ENCODE measurements around the gene GRIK1.

Gene GRIK1

GRCh38 chr21:29557931-29558725 lies 381.7 kb downstream of the GRIK1 start:
- no peak for FAIRE-seq
- no peak for DNase-seq (ENCODE audit: insufficient read length, low spot score)

DNA sequence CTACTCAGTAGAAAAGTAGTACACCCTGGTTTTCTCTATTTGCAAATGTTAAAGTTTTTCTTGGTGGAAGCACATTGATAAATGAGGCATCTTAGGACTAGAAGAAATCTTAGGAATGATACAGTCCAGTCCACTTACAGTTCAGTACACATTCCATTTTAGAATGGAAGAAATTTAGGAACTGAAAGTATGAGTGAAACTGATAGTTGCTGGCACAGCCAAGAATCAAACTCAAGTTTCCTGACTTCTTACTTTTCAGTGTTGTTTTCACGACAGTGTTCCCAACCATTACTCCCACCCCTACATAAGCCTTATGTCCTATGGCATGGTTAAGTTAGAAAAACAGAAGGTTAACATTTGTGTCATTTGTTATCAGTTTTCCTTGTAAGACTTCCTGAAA lies 382.6 kb downstream of the GRIK1 start:
- FAIRE-seq: no peak
- DNase-seq (ENCODE audit: insufficient read length, low spot score): no peak

GRCh38 chr21:29555601-29556000 lies 384.2 kb downstream of the GRIK1 start:
- FAIRE-seq (no peak), DNase-seq (ENCODE audit: insufficient read length, low spot score) (no peak)

GRCh38 chr21:29550205-29550604 lies 389.6 kb downstream of the GRIK1 start:
- DNase-seq (ENCODE audit: insufficient read length, low spot score) (no peak), FAIRE-seq (no peak)

- no peak for FAIRE-seq
- DNase-seq (ENCODE audit: insufficient read length, low spot score): no peak
These were observed 390.2 kb downstream of the GRIK1 start for GRCh38 chr21:29549614-29550013.

DNA sequence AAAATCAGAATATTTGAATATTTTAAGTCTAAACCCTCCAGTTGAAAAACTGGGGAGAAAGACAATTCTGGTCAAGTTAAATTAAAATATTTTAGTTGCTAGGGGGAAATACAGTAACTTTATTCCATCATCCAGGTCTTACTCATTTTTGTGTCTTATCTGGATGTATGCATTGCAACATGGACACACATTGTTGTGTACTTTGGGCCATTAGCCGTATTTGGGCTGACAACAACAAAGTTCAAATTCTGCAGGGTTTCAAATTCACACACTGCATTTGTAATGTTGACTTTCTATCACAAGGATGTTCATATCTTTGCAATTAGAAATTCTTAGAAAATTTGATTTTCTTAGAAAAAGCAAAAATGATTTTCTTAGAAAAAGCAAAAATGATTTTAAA lies 391.8 kb downstream of the GRIK1 start:
- FAIRE-seq (no peak), DNase-seq (ENCODE audit: insufficient read length, low spot score) (no peak)

- DNase-seq (ENCODE audit: insufficient read length, low spot score) (no peak), FAIRE-seq (no peak)
These were observed 393.7 kb downstream of the GRIK1 start for GRCh38 chr21:29546071-29546470.

GRCh38 chr21:29540289-29540688 lies 399.5 kb downstream of the GRIK1 start:
- no peak for FAIRE-seq

DNA sequence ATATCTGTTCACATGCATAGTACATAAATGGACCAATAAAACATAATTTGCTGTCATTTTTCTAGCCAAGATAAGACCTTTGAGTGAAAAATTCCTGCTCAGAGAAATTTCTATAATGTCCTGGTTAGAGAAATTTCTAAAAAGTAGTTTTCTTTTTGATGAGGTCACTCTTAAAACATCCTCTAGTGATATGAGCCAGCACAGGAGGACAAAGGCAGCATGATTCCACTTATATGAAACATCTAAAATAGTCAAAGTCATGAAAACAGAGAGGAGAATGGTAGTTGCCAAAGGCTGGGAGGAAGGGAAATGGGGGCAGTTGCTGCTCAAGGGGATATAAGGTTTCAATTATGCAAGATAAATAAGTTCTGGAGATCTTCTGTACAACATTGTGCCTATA lies 401.7 kb downstream of the GRIK1 start:
- no peak for FAIRE-seq
- no peak for DNase-seq (ENCODE audit: insufficient read length, low spot score)

More at GRCh38 chr21:29540289-29540688, 399.5 kb downstream of the GRIK1 start:
- no peak for DNase-seq (ENCODE audit: insufficient read length, low spot score)

- no peak for FAIRE-seq
- no peak for DNase-seq (ENCODE audit: insufficient read length, low spot score)
These were observed 405.3 kb downstream of the GRIK1 start for GRCh38 chr21:29534448-29534847.

DNA sequence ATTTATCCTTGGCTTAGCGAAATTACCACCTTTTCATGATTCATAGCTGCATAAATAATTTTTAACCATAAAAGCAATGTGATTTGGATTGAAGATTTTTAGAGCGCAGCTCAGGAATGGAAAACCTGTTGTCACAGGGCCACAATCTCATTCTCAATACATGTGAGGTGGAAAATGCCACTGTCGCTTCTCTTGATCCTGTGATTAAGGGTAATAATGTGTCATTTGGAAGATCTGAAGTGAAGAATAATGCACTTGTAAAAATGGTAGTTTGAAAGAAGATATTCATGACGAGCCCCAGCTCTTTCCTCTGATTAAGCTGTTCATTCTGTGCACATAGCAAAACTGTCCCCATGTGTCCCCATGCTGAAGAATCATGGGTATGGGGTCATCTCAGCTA lies 410.7 kb downstream of the GRIK1 start:
- no peak for FAIRE-seq
- no peak for DNase-seq (ENCODE audit: insufficient read length, low spot score)

GRCh38 chr21:29526545-29526944 lies 413.3 kb downstream of the GRIK1 start:
- FAIRE-seq: no peak
- DNase-seq (ENCODE audit: insufficient read length, low spot score): no peak

GRCh38 chr21:29524055-29524454 lies 415.7 kb downstream of the GRIK1 start:
- no peak for FAIRE-seq
- DNase-seq (ENCODE audit: insufficient read length, low spot score): no peak

DNA sequence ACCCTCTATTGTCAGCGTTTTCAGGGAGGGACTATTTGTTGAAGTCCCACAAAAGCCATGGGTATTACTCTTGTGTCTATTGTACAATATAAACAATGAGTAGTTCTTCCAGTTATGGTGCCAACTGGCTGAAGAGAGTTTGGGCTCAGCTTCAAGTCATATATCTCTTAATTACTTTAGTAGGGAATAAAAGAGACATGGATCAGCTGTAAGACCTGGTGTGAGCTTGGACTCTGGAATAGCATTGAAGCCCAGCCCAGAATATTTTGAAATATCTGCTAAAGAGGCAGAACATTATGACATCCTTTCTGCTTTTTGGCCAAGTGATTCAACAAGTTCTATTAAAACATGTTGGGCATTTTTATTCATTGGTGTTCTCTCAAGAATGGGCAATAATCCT lies 416.1 kb downstream of the GRIK1 start:
- DNase-seq (ENCODE audit: insufficient read length, low spot score) (no peak), FAIRE-seq (no peak)

DNA sequence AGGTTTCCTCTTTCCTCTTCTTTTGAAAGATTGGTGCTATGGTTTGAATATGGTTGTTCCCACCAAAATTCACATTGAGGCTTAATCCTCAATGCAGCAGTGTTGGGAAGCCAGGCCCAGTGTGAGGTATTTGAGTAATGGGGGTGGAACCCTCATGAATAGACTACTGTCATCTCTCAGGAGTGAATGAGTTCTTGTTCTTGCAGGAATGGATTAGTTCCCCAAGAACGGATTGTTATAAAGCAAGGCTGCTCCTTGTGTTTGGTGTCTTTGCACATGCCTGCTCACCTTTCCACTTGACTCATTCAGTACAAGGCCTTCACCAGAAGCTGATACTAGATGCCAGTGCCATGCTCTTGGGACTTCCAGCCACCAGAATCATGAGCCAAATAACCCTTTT lies 417.9 kb downstream of the GRIK1 start:
- DNase-seq (ENCODE audit: insufficient read length, low spot score) (no peak), FAIRE-seq (no peak)

DNA sequence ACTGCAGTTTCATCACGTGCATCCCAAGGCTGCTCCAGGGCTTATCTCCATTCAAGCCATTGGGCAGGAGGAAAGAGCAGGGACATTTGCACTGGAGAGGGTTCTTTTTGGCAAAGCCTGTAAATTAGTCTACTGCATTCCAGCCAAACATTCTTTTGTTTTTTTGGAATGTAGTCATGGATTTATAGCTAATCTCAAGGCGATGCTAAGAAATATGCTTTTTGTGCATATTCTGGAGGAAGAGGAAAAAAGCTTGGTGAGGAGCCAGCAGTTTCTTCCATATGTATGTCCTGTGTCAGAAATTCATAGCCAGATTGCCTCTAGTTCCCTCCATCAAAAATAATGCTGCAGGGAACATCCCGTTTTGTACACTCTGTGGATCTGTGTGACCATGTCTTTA lies 419.6 kb downstream of the GRIK1 start:
- DNase-seq (ENCODE audit: insufficient read length, low spot score): no peak
- no peak for FAIRE-seq

DNA sequence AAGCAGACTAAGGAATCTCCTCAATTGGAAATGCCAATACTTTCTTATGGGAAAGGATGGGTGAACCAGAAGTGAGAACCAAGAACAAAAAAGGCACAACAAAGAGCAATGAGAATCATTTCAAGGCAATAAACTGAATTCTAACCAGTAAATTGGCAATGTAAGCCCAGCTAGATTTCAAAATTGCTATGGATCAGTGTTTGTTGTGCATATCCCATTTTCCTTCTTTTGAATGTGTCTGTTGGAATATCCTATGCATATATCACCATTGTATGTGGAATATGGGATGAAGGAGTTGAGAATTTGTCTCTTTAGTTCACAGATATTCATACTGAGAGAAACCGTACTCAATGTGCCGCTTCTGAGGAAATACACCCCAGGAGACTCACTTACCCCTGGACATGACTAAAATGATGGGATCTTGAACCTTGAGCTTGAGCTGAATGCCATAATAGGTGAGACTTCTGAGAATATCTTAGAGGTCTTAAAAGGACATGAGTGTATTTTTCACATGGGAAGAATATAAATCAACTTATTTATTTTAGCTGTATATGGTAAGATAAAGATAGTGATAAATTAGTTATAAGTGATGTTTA lies 425.0 kb downstream of the GRIK1 start:
- FAIRE-seq (no peak), DNase-seq (ENCODE audit: insufficient read length, low spot score) (no peak)

- no peak for DNase-seq (ENCODE audit: insufficient read length, low spot score)
- FAIRE-seq: no peak
These were observed 426.3 kb downstream of the GRIK1 start for GRCh38 chr21:29513535-29513934.

DNA sequence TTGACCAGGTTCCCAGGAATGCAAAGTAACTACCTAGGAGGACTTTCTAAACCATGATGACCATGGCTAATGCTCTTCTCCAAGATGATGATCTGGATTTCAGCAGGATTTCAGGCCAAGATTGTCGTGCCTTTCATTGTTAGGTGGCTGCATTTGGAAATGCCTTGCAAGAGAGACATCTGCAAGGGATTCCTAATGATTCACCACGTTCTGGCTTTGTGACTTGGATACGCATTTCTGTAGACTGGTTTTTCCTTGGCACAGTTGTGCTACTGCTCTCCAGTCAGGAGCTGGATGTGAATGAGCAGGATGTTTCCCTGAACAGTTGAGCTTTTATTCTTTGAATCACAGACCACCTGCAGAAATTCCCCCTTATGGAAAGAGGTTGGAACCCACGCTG lies 428.7 kb downstream of the GRIK1 start:
- FAIRE-seq: no peak
- DNase-seq (ENCODE audit: insufficient read length, low spot score): no peak

DNA sequence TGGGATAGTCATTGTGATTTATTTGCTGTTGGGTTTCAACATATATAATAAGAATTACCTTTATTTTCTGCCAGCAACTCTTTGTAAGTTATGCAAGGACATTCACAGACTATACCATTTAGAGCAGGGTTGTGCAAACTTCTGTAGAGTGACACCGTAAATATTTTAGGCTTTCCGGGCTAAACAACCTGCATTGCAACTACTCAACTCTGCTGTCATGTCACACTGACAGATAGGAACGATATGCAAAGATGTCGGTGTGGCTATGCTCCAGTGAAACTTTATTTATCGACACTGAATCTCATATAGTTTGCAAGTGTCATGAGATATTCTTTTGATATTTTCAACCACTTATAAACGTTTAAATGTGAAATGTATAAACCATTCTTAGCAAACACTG lies 430.7 kb downstream of the GRIK1 start:
- DNase-seq (ENCODE audit: insufficient read length, low spot score) (no peak), FAIRE-seq (no peak)

DNA sequence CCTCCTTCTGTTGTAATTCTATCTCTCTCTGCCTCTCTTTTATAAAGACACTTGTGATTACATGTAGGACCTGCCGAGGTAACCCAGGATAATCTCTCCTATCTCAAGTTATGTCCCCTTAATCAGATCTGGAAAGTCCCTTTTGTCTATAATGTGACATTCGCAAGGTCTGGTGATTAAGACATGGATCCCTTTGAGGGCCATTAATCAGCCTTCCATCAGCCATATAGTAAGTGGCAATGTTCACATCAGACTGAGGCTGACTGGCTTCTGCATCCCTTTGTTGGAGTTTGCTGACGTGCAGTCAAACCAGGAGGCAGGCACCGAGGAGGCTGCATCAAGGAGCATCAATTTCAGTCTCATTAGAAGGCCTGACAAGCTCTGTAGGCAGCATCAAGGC lies 431.5 kb downstream of the GRIK1 start:
- FAIRE-seq (no peak), DNase-seq (ENCODE audit: insufficient read length, low spot score) (no peak)

DNA sequence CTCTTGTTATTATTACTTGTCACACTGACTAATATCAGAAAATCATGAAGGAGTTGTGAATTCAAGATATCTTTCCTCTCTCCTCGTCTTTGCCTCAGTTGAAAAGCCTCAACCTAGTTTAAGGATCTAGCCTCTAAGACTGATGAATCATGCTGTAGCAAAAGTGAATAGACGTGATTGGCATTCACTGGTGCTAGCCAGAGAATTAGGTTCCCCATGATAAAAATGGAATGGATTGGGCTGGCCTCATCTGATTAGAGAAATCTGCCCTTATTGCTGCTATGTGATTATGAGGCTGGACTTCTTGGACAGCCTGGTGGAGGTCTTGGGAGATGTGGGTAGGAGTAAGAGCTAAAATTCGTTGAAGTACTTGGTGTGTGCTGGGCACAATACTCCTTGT lies 432.8 kb downstream of the GRIK1 start:
- FAIRE-seq (no peak), DNase-seq (ENCODE audit: insufficient read length, low spot score) (no peak)

DNA sequence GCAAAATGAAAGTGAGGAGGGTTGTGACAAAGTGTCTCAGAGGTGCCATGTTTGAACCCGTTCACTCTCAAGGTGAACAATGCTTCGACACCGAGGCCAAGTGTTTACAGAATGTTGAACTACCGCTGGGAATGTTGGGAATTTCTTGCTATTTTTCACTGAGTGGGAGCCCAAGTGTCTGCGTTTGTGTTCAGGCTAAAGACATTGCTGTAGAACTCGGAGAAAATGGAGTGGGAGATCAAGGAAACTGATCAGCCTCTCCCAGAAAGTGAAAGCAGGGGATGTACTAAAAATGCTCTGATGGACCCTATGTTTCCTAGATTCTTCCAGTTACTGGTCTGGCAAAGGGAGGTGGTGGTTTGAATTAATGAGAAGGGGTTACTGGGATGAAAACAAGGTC lies 433.6 kb downstream of the GRIK1 start:
- FAIRE-seq (no peak), DNase-seq (ENCODE audit: insufficient read length, low spot score) (no peak)

All from GM19239 (cell line).